ENCODE measurements around the gene NSD1. TPM values are rescaled to one million over a fixed set of nuclear protein-coding genes. Genes with fewer than 3 reads are reported as not detected.

The NSD1 gene
- total and polyA plus RNA-seq, 3 donors from 2014 or later, result 66.0 to 86.6 (median 71.2) TPM

DNA sequence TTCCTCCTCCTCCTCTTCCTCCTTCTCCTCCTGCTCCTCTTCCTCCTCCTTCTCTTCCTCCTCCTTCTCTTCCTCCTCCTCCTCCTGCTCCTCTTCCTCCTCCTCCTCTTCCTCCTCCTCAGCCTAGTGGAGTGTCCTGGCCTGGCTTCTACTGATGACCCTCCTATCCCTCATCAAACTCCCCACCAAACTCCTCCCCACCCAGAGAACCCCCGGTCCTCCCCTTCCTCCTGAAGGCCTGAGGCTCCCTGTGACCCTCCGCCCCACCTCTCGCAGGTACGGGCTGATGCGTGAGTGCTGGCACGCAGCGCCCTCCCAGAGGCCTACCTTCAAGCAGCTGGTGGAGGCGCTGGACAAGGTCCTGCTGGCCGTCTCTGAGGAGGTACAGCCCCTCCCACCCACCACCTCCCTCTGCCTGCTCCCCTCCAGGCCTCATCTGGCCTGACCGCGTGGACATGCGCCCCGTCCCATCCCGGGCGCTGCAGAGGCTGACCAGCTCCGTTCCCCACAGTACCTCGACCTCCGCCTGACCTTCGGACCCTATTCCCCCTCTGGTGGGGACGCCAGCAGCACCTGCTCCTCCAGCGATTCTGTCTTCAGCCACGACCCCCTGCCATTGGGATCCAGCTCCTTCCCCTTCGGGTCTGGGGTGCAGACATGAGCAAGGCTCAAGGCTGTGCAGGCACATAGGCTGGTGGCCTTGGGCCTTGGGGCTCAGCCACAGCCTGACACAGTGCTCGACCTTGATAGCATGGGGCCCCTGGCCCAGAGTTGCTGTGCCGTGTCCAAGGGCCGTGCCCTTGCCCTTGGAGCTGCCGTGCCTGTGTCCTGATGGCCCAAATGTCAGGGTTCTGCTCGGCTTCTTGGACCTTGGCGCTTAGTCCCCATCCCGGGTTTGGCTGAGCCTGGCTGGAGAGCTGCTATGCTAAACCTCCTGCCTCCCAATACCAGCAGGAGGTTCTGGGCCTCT, 36.3 kb upstream of the NSD1 start:
- no peak for DNase-seq
- H3K4me1 ChIP-seq, result peaks cover 15% of the 10 kb centered on the region
- intact Hi-C loops (cut with DNase I; ENCODE audit: low total_unique reads), result no loop called here
- H3K9me3 ChIP-seq, result no peaks in the 10 kb centered on the region
- no peak overlapping the region for H3K4me3 ChIP-seq
- no peaks in the 10 kb centered on the region for H3K36me3 ChIP-seq (ENCODE audit: low read depth, missing control alignments)
- WGBS, 2 donors, result 87 to 93% methylated on average over 17 to 30 of the region's 30 CpGs
- H3K27me3 ChIP-seq, result no peaks in the 10 kb centered on the region
- no peak for TF ChIP-seq POLR2A (IDR thresholded peaks at IDR 0.05)
- TF ChIP-seq, protein P1, sequence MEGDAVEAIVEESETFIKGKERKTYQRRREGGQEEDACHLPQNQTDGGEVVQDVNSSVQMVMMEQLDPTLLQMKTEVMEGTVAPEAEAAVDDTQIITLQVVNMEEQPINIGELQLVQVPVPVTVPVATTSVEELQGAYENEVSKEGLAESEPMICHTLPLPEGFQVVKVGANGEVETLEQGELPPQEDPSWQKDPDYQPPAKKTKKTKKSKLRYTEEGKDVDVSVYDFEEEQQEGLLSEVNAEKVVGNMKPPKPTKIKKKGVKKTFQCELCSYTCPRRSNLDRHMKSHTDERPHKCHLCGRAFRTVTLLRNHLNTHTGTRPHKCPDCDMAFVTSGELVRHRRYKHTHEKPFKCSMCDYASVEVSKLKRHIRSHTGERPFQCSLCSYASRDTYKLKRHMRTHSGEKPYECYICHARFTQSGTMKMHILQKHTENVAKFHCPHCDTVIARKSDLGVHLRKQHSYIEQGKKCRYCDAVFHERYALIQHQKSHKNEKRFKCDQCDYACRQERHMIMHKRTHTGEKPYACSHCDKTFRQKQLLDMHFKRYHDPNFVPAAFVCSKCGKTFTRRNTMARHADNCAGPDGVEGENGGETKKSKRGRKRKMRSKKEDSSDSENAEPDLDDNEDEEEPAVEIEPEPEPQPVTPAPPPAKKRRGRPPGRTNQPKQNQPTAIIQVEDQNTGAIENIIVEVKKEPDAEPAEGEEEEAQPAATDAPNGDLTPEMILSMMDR (IDR thresholded peaks at IDR 0.05), result no peak
- H3K27ac ChIP-seq, result no peak overlapping the region

DNA sequence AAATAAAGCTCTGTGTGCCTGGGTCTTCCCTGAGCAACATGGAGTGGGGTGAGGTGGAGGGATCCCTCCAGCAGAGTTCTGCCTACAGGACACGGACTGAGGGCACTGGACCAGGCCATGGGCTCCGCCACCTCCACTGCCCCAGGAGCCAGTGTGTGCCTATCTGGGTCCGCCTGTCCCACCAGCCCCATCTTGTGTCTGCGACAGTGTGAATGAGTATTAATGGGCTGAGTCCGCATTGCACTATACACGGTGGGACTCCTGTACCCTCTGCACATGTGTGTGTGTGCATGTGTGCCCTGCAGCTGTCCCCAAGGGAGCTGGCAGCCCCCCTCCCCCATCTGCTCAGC, 35.5 kb upstream of the NSD1 start:
- no peak overlapping the region for H3K27ac ChIP-seq
- no peak overlapping the region for H3K4me3 ChIP-seq
- H3K4me1 ChIP-seq, result peaks cover 15% of the 10 kb centered on the region
- TF ChIP-seq POLR2A (IDR thresholded peaks at IDR 0.05), result no peak
- TF ChIP-seq, protein P1 (IDR thresholded peaks at IDR 0.05), result no peak
- intact Hi-C loops (cut with DNase I; ENCODE audit: low total_unique reads), result no loop called here
- WGBS, 2 donors, result 82 to 100% methylated on average over 1 to 6 of the region's 6 CpGs
- H3K9me3 ChIP-seq, result no peaks in the 10 kb centered on the region
- H3K27me3 ChIP-seq, result no peaks in the 10 kb centered on the region
- DNase-seq, result no peak
- no peaks in the 10 kb centered on the region for H3K36me3 ChIP-seq (ENCODE audit: low read depth, missing control alignments)

DNA sequence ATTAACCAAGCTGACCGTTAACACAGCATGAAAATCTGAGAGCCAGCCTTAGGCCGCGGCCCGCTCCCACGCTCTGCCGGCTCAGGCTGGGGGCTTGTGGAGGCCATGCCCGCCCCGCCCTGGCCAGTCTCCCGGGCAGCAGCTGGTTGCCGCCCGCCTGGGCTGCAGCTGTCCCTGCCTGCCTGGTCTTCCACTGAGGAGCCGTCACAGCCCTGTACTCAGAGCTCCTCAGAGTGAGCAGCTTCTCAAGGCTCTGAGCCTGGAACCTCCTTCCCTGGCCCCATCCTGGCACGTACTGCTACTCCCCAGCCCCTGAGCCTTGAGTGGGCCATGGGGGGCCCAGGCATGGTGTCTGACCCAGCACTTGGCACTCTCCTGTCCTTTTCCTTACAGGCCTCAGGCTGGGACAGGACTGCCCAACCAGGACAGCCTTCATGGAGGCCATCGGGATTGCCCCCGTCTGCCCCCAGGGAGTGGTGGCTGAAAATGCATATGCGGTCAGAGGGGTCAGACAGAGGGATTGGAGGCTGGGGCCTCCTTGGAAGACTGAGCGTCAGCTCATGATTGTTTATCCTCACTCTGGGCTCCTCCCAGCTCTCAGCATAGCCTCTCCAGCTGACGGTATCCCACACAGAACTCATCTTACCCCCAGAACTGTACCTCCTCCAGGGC, 35.0 kb upstream of the NSD1 start:
- H3K27ac ChIP-seq, result no peak overlapping the region
- TF ChIP-seq POLR2A (IDR thresholded peaks at IDR 0.05), result no peak
- TF ChIP-seq, protein P1 (IDR thresholded peaks at IDR 0.05), result no peak
- H3K9me3 ChIP-seq, result no peaks in the 10 kb centered on the region
- DNase-seq, result no peak
- intact Hi-C loops (cut with DNase I; ENCODE audit: low total_unique reads), result no loop called here
- H3K4me3 ChIP-seq, result no peak overlapping the region
- H3K27me3 ChIP-seq, result no peaks in the 10 kb centered on the region
- H3K36me3 ChIP-seq (ENCODE audit: low read depth, missing control alignments), result no peaks in the 10 kb centered on the region
- WGBS, 2 donors, result 72 to 81% methylated on average over 5 to 16 of the region's 18 CpGs
- peaks cover 15% of the 10 kb centered on the region for H3K4me1 ChIP-seq

DNA sequence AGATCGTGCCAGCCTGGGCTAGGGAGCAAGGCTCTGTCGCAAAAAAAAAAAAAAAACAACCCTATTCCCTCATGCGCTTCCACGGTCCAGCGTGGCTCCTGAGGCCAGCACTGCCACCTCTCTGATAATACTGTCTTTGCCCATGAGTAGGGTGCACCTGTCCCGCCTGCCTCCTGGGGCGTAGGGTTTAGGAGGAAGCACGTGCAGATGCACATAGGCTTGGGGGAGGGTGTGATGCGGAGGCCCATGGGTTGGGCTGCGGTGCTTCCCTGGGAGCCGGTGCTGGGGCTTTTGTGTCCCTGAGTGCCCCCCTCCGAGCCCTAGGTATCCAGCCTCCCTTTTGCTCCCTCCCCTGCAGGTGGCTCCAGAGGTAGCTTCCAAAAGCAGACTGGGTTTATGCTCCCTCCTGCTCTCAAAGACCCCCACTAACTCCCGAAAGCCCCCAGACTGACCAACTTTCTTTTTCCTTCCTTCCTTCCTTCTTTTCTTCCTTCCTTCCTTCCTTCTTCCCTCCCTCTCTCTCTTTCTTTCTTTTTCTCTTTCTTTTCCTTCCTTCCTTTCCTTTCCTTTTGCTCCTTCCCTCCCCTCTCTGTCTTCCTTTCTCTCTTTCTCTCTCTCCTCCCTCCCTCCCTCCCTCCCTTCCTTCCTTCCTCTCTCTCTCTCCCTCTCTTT, 34.0 kb upstream of the NSD1 start:
- TF ChIP-seq, protein P1 (IDR thresholded peaks at IDR 0.05), result no peak
- no peak for TF ChIP-seq POLR2A (IDR thresholded peaks at IDR 0.05)
- intact Hi-C loops (cut with DNase I; ENCODE audit: low total_unique reads), result no loop called here
- WGBS, 2 donors, result 85 to 88% methylated on average over 13 of the region's 13 CpGs
- no peak overlapping the region for H3K4me3 ChIP-seq
- no peaks in the 10 kb centered on the region for H3K9me3 ChIP-seq
- no peak overlapping the region for H3K27ac ChIP-seq
- H3K4me1 ChIP-seq, result peaks cover 9% of the 10 kb centered on the region
- DNase-seq, result no peak
- no peaks in the 10 kb centered on the region for H3K36me3 ChIP-seq (ENCODE audit: low read depth, missing control alignments)
- no peaks in the 10 kb centered on the region for H3K27me3 ChIP-seq

Data from testis (tissue), 3 donors.